PFSK-1 (cell line): ENCODE results near the gene ECHDC1.

Source experiments
- FOXP2 ChIP-seq: optimal IDR thresholded peaks from 2 replicates; pipeline ENCODE3; 2011; ENCODE audit warnings: borderline replicate concordance, control low read depth, inconsistent platforms; ENCODE audit not compliant: insufficient read depth; ENCODE audit errors: extremely low read length, extremely low read depth
- POLR2AphosphoS5 ChIP-seq: IDR thresholded peaks from 2 replicates; pipeline ENCODE4 v1.6.1; 2012; ENCODE audit warnings: low read depth, mild to moderate bottlenecking, control low read depth, low read length, moderate library complexity
- REST ChIP-seq, 2 experiments: IDR thresholded peaks; 2 replicates each; pipeline versions ENCODE4 v1.6.1 to v1.8.0; 2011 to 2012; ENCODE audit warnings: low read depth in 2 of 2, low read length in 2 of 2, control low read depth in 1 of 2, inconsistent platforms in 1 of 2, mild to moderate bottlenecking in 1 of 2, moderate library complexity in 1 of 2; ENCODE audit not compliant: insufficient read depth in 1 of 2
- SIN3A ChIP-seq: IDR thresholded peaks from 2 replicates; pipeline ENCODE4 v1.6.1; 2012; ENCODE audit warnings: mild to moderate bottlenecking, low read length, moderate library complexity, borderline replicate concordance; ENCODE audit not compliant: insufficient read depth
- TAF1 ChIP-seq: IDR thresholded peaks from 2 replicates; pipeline ENCODE4 v1.6.1; 2012; ENCODE audit warnings: low read length, control low read depth, borderline replicate concordance; ENCODE audit not compliant: insufficient read depth

Gene ECHDC1

DNA sequence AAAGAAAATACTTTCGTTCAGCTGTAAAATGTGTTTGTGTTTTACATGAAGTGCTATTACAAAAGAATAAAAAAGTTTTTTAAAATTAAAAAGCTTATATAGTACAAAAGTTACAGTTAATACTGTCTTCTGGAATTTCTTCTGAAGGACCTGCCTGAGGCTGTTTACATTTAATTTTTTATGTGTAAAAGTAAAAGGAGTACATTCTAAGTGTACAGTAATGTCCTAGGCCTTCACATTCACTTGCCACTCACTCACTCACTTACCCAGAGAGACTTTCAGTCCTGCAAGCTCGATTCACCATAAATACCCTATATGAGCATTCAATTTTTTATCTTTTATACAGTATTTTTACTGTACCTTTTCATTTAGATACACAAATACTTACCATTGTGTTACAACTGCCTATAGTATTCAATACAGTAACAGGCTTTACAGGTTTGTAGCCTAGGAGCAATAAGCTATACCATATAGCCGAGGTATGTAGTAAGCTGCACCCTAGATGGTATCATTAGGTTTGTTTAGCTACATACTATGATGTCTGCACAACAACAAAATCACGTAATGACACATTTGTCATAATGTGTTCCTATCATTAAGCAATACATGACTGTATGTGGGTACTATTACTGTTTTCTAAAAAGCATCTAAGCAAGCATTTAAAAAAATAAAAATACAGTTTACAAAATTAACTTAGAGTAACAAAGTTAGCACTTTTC lies 43.7 kb downstream of the ECHDC1 start:
- no peak for TF ChIP-seq REST (IDR thresholded peaks at IDR 0.05; ENCODE audit: insufficient read depth in 1 of 2, low read depth in 2 of 2, low read length in 2 of 2)
- no peak for TF ChIP-seq TAF1
- TF ChIP-seq POLR2AphosphoS5: no peak
- TF ChIP-seq SIN3A: no peak
- no peak for TF ChIP-seq FOXP2

DNA sequence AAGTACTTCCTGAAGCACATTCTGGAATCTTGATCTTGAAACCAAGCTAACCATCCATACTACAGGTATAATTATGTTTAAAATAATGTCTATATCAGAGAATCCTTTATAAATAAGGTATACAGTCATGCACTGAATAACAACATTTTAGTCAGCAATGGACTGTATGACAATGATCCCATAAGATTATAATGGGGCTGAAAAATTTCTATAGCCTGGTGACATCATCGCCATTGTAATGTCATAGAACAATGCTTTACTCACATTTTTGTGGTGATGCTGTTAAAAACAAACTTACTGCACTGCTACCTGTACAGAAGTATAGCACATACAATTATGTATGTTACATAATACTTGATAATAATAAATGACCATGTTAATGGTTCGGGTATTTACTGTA lies 44.9 kb downstream of the ECHDC1 start:
- TF ChIP-seq REST (IDR thresholded peaks at IDR 0.05; ENCODE audit: insufficient read depth in 1 of 2, low read depth in 2 of 2, low read length in 2 of 2) (no peak), TAF1 (no peak), POLR2AphosphoS5 (no peak), SIN3A (no peak), FOXP2 (no peak)

DNA sequence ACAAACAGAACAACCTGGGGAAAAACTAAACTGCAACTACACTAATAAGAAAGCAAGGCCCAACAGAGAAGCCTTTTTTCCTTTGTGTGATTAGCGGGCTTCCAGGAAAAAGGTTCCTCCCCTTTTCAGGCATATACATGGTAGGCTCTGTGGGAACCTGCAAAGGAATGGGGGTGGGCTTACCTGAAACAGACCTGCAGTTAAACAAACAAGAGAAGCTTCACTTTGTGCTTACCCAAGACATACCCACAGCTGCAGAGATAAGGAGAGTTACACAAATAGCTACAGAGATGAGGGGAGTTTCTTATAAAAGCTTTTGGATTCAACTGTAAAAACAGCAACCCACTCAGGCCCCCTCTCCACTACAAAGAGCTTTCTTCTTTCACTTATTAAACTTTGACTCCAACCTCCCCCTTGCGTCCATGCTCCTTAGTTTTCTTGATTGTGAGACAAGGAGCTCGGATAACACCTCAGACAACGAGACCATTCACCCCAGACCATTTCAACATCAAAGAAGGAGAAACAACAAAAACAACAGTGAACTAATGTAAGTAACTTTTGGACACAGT lies 45.8 kb downstream of the ECHDC1 start:
- TF ChIP-seq TAF1 (no peak), SIN3A (no peak), REST (IDR thresholded peaks at IDR 0.05; ENCODE audit: insufficient read depth in 1 of 2, low read depth in 2 of 2, low read length in 2 of 2) (no peak), FOXP2 (no peak), POLR2AphosphoS5 (no peak)

- no peak for TF ChIP-seq SIN3A
- TF ChIP-seq REST (IDR thresholded peaks at IDR 0.05; ENCODE audit: insufficient read depth in 1 of 2, low read depth in 2 of 2, low read length in 2 of 2): no peak
- no peak for TF ChIP-seq POLR2AphosphoS5
- TF ChIP-seq FOXP2: no peak
Measured at GRCh38 chr6:127291495-127291894, 51.9 kb downstream of the ECHDC1 start.
